HG03175 (cell line): ENCODE measurements around the gene SMYD3.
A peak's percentile ranks its signal among the peaks of the same experiment; 100 is the strongest.

Experiments used
- ATAC-seq: cut with Tn5 transposase; IDR thresholded peaks from one replicate; pipeline ENCODE4 v1.9.1; 2021; ENCODE audit warnings: mild to moderate bottlenecking, moderate library complexity; ENCODE audit not compliant: unreplicated experiment

The SMYD3 gene

GRCh38 chr1:246516126-246516525, 9.0 kb upstream of the SMYD3 start:
- ATAC-seq, result no peak

- no peak for ATAC-seq
These were observed 8.4 kb upstream of the SMYD3 start for GRCh38 chr1:246515390-246516005.

- ATAC-seq, result no peak
These were observed 6.7 kb upstream of the SMYD3 start for GRCh38 chr1:246513619-246514343.

DNA sequence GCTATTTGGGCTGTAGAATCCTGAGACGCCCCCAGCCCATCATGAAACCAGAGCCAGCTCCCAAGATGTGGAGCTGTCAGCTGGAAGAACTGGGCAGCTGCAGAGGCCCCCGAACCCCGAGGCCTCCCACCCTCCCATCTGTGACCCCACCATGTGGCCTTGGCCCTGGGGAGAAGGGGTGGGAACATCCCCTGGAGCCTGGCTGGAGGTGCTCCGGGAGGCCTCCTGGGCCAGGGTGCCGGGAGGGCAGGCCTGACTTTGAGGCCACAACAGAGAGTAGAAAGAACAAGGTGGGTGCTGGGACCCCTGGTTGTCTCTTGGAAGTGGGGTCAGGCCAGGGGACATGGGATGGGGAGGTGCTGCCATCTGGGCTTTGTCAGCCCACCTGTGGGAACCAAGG, 6.0 kb upstream of the SMYD3 start:
- no peak for ATAC-seq

DNA sequence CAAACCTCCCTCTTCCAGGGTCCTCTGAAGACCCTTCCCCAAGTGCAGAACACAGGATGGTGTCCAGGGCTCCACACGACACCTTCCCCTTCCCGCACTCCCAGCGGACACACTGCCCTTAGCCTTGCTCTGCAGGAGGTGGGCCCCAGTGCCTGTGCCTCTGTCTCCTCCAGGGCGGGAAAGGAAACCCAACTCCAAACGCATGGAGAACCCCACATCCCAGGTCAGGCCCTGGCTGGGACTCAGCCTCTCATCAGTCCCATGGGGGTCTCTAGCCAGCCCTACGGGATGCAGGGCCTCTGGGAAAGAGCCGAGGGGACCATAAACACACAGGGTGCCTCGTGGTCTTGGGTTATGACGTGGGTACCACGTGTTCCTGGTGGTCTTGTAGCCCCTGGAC, 5.6 kb upstream of the SMYD3 start:
- ATAC-seq, result no peak

GRCh38 chr1:246512230-246512629, 5.2 kb upstream of the SMYD3 start:
- no peak for ATAC-seq

DNA sequence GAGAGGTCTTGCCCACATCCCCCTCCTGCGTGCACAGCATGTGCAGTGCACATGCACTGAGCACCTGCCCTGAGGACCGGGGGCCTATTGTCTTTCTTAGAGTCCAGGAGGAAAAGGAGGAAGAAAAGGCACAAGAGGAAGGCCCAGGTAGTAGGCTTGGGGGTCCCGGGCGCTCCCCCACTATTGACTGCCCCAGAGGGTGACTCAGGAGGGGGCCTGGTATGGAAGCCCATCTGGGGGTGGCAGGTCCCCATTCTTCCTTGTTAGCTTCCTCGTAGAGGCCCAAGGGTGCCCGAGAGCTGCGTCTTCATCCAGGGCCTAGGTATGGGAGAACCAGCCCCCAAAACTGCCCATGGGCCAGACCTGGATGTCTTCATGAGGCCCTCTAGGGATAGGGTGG, 4.1 kb upstream of the SMYD3 start:
- ATAC-seq, result no peak

GRCh38 chr1:246510147-246511030, 3.3 kb upstream of the SMYD3 start:
- no peak for ATAC-seq

- ATAC-seq, result no peak
These were observed 2.0 kb upstream of the SMYD3 start for GRCh38 chr1:246508897-246509688.

- ATAC-seq, result peak; percentile 2
These were observed 759 bp downstream of the SMYD3 start for GRCh38 chr1:246506367-246506673.

GRCh38 chr1:246503341-246503740, 3.7 kb downstream of the SMYD3 start:
- no peak for ATAC-seq

GRCh38 chr1:246497331-246497915, 9.7 kb downstream of the SMYD3 start:
- ATAC-seq, result peak; percentile 77

- ATAC-seq, result no peak
These were observed 14.4 kb downstream of the SMYD3 start for GRCh38 chr1:246492611-246493245.

- no peak for ATAC-seq
These were observed 15.5 kb downstream of the SMYD3 start for GRCh38 chr1:246491551-246492053.

DNA sequence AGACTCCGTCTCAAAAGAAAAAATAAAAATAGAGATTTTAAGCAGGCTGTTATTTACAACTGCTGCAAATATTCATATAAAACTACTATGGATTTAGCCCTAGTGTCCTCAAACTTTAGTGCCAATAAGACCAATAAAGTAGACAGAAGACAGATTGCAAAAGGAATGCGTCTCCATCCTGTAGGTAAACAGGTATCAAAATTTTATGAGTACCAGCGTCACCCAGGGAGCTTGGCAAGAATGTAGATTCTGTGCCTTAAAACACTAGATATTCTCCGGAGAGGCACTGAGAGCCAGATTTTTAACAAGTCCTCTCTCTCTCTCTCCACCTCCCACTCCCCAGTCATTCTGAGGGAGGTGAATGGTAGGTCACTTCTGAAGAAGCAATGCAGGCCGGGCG, 18.4 kb downstream of the SMYD3 start:
- ATAC-seq, result no peak

DNA sequence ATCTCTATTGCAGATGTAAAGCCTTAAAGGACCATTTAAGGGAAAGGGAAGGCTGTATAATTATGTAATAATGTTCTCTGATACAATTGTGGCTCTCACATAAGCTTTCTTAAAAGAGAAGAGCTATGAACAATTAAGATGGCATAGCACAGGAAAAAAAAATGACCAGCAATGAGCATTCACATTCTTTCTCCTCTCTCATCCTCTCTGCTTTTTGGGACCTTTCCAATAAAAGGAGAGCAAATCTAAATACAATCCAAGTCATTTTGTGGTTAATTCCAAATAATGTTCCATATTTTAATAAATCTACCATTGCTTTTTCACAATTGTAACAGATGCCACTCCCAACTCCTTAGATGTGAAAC, 23.5 kb downstream of the SMYD3 start:
- ATAC-seq, result no peak

DNA sequence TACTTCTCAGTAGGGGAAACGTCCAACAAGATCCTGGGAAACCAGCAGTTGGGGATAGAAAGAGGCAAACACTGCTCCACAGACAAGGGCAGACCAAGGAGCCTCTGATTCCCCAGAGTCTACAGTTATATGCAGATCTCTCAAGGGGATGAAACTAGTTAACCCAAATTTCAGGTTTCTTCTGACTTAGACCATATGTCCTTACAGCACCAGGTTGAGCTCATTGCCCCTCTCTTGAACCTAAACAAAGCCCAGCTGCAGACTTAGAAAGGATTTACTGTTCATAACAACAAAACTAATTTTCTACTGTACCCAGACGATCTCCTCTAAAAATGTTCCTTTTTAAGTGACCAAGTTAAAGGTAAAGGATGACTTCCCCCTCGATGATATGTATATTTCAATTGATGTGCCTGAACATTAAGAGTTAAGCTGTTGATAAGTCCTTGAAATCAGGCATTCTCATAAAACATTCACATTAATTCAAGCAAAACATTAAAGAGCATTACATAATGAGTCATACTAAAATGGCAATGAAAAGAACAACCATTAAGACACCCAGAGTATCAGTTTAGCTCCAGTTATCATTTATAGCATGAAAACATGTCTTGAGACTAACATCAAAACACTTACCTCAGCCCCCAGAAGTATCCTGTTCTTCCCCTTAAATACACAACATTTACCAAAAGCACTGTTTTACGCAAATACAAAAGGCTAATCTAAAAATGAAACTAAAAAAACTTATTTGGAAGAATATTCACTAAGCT, 24.1 kb downstream of the SMYD3 start:
- peak; percentile 62 for ATAC-seq

DNA sequence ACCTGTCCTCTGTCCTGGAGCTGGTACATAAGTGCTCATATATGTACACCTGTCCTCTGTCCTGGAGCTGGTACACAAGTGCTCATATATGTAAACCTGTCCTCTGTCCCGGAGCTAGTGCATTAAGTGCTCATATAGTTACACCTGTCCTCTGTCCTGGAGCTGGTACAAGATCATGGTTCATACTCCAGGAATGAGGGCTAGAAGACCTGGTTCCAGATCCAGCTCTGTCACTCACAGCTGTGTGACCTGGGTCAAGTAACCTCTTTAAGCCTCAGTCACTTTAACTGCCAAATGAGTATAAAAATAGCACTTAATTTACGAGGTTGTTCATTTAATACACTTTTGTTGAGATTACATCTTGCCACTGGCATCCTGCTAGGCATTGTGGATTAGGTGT, 28.0 kb downstream of the SMYD3 start:
- ATAC-seq, result no peak

DNA sequence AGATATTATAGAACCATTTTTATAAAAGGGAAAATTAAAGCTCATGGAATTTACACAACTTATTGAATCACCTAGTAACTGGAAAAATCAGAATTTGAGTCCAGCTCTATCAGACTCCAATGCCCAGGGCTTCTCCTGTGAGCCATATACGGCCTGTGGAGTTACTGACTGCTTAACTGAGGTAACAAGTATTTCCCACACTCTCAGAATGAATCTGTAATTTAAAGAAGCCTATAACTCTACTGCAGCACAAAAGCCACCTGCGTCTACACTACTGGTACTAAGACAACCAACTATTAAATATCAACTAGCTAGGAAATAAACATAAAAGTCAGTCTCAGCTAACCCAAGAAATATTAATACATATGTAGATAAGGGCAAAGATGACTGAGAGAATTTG, 29.4 kb downstream of the SMYD3 start:
- ATAC-seq, result no peak
